NCI-H1436 treated with DMSO at 0.1 percent for 48 hours (cell line): ENCODE results near the gene HSD17B12.

Experiments
- DNase-seq: peaks from one replicate; lab custom pipeline; 2025; lab: John Stamatoyannopoulos, UW

HSD17B12 gene

DNA sequence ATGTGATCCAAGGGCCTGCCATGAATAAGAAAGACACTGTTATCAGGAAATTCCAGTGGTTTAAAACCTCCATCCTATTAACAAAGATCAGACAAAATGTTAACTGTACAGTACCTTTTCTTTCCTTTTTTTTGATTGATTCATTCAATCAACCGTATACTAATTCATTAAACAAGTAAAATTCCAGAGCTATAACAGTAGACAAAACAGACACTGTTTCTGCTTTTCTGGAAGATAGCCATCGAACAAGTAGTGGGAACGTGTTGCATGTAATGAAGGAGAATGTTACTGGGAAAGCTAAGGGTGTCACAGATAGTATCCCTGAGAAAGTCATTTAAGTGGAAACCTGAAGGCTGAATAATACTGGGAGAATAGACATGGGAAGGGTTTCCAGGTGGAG, 126.4 kb downstream of the HSD17B12 start:
- DNase-seq = no peak

- no peak for DNase-seq
These were observed 130.5 kb downstream of the HSD17B12 start for GRCh38 chr11:43810929-43811596.

GRCh38 chr11:43812471-43812870, 131.9 kb downstream of the HSD17B12 start:
- DNase-seq = no peak

DNA sequence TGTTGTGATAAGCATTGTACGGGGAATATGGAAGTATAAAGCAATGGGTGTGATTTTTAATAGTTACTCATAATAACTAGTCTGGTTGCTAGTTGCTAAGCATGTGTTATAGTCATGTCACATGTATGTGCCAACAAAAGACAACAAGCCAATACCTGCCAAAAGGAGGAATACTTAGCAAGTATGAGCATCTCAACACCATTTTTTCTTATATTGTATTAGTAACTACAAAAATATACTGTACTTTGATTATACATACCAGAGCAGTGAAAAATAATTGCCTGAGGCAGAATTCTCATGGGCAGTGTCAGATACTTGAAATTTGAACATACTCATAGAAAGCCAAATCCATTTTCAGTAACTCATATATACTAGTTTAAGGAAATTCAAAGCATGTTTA, 137.7 kb downstream of the HSD17B12 start:
- DNase-seq = no peak

- DNase-seq = no peak
These were observed 139.4 kb downstream of the HSD17B12 start for GRCh38 chr11:43819926-43820325.

DNA sequence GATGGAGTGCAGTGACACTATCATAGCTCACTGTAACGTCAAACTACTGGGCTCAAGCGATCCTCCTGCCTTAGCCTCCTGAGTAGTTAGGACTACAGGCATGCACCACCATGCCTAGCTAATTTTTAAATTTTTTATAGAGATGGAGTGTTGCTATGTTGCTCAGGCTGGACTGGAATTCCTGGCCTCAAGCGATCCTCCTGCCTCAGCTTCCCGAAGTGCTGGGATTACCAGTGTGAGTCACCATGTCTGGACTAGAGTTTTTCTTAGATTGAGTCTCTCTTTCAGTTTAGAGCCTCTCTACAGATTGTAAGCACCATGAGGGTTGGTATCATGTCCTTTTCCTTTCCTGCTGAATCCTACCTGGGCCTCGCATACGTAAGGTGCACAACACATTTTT, 142.8 kb downstream of the HSD17B12 start:
- DNase-seq = no peak

DNA sequence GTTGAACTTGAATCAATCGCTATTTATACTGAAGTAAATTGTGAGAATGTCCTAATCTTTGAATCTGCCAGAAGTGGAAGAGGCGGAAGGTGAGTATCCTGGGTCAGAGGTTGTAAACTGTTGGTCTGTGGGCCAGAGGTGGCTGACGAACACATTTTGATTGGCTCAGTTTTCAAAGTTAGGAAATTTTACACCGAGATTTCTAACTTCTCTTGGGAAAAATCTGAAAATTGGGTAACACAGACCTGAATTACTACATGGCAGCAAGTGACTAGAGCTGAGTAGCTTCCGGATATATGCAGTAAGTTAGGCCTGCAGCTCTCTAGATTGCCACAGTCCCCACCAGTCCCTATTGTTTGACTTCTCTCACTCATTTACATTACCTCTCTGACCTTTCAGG, 143.3 kb downstream of the HSD17B12 start:
- no peak for DNase-seq

- DNase-seq = no peak
These were observed 144.8 kb downstream of the HSD17B12 start for GRCh38 chr11:43825217-43825816.

DNA sequence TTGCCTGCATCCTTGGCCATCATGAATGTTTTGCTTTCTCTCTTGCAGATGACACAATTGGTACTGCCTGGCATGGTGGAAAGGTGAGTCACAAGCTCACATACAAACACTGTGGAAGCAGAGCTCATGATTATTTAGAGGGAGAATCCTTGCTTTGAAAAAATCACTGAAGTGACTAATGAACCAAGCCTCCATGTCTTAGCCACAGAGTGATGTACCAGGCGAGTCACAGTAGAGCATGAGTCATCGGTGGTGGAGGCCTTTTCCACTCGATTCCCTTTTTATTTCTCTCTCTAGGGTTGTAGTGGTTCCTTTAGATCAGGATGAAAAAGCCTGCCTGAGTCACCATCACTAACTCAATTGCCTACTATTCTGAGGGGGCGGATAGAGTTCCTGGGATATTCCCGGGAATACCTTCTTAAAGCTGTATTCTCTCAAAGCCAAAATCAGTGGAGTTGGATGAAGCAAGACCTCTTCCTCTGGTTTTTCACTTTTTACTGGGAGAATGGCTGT, 150.4 kb downstream of the HSD17B12 start:
- no peak for DNase-seq

DNA sequence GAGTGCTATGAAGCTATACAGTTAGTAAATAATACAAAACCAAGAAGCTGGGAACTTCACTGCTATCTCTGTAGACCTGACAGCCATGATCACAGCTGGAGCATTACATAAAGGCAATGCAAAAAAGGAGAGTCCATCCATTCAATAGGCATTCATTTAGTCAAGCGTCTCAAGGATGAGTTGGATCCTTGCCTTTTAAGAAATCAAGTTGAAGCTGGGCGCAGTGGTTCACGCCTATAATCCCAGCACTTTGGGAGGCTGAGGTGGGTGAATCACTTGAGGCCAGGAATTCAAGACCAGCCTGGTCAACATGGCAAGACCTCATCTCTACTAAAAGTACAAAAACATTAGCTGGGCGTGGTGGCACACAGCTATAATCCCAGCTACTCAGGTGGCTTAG, 152.0 kb downstream of the HSD17B12 start:
- no peak for DNase-seq

DNA sequence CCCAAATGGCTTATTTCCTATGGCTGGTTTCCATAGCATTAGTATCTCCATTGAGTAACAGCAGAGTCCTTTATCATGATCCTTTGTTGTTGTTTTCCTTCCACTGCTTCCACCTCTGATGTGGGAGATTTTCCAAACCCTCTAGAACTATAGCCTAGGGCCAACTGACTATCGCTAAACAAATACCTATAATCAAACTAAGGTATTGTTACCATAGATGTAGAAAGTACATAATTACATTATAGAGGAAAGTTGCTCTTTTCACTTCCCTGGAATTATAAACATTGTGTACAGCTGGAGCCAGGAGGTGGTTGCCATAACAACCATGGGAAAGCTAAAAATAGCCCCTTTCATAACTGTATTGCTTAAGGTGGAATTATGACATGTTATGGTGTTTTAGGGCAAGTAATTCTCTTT, 153.1 kb downstream of the HSD17B12 start:
- no peak for DNase-seq

- no peak for DNase-seq
These were observed 153.7 kb downstream of the HSD17B12 start for GRCh38 chr11:43834286-43834685.

DNA sequence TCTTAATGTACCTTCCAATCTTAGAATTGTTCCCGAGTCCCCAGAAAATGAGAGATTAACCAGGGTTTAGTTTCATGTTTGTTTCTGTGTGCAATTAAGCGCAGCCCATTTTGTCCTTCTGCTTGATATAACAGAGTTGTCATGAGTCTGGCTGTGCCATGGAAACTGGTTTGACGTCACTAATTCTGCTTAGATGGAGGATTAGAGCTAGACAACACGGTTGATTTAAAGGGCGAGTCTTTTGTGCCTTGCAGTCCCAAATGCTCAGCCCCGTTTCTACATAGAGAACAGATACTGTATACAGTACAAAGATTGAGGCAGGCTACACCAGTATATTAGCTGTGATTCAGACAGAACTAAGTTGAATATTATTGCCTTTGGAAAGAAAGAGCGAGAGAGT, 154.6 kb downstream of the HSD17B12 start:
- DNase-seq = no peak

- DNase-seq = no peak
These were observed 157.3 kb downstream of the HSD17B12 start for GRCh38 chr11:43837879-43838278.

DNA sequence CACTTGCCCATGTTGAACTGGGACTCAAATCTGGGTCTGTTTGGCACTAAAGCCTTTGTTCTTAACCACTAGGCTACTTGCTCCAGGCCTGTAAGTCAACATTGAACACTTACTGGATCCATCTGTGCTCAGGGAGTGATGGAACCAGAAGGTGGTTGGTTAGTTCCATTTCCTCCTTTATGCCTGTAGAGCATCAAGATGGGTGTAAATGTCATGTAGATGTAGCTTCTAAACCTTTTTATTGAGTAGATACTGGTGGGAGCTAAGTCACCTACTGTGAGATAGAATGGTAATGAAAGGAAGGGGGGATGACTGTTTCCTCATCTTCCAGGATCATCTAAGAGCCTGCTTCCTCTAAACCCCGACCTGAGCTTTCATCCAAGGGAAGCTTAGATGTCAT, 161.5 kb downstream of the HSD17B12 start:
- DNase-seq = no peak

DNA sequence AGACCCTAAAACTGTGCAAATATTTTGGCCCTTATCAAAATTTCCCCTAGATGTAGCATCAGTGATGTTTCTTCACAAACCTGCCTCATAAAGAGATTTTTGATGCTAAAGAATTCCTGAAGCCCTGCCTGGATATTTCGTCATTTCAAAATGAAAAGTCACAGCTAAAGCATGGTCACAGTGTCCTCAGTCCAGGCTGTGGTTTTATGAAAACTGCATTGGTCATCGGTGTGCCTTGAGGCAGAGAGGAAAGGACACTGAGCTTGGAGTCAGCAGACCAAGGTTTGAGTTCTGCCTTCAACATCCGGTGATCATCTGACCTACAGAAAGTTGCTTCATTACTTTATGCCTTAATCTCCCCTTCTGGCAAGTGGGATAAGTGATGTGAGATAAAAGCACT, 165.3 kb downstream of the HSD17B12 start:
- no peak for DNase-seq

DNA sequence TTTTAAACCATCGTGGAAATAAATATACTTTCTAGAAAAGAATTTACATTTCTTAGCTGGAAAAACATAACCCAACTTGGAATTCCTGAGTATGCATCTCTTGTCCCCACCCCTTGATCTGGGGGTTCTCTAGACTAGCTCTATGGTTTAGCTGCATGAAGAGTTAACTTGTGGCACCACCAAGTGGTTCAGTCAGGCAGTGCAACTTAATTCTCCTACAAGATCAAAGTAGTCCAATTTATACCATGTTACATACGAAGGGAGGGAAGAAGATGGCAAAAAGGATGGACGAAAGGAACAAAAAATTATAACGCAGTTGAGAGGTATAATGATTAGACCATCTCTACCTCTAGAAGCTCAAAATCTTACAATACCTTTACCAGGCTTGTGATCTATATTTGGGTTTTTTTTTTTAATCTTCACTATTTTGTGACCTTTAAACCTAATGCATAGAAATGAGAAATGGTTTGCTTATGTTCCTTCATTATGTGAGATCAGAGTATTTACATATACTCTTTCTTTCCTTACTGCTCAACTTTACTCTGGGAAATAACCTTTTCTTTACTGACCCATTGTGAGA, 171.6 kb downstream of the HSD17B12 start:
- peak; percentile 1 for DNase-seq

GRCh38 chr11:43853781-43854180, 173.2 kb downstream of the HSD17B12 start:
- DNase-seq = no peak

DNA sequence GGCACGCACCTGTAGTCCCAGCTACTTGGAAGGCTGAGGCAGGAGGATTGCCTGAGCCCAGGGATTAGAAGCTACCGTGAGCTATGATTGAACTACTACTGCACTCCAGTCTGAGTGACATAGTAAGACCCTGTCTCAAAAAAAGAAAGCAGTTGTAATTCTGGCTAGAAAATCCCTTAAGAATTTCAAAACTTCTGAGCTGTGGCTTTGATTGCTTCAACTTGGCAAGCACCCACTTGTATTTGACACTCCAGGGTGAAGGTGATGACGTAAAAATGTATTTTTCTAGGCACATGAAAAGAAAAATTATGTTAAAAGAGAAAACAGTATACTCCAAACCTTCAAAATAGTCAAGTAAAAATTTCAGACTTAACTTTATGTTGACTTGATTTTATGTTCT, 176.5 kb downstream of the HSD17B12 start:
- no peak for DNase-seq

GRCh38 chr11:43861141-43861540, 180.6 kb downstream of the HSD17B12 start:
- no peak for DNase-seq

DNA sequence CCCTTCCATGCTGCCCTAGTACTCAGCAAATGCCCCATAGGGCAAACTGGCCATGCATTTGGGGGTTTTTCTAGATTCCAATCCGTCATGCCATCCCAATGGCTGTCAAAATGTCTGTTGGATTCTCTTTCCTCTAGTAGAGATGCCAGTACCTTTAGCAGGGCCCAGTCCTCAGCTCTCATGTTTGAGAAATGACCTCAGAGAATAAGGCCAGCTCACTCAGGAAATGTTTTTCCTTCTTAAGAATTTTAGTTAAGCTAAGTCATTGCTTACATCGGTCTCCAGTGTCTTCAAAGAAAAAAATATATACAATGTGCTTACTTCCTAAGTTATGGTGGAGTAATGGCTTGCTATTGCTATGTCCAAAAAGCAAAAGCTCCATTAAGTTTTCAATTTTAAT, 186.0 kb downstream of the HSD17B12 start:
- no peak for DNase-seq

DNA sequence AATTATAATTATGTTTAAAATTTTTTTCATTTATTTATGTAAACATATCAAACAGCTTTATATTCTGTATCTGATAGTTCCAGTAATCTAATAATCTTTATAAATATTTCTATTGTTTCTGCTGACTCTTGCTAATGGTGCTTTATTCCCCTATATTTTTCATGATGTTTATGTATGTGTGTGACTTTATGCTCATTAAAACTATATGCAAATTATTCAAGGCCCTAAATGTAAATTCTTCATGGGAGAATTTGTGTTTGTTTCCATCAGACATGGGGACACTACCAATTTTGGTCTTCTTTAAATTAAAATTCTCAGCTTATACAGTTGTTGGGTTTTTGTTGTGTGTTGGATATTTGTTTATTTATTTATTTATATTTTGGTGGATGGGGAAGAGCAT, 186.4 kb downstream of the HSD17B12 start:
- DNase-seq = no peak

GRCh38 chr11:43868852-43869567, 188.5 kb downstream of the HSD17B12 start:
- no peak for DNase-seq
